Gastroesophageal sphincter (tissue), 4 donors: ENCODE data around the gene NUP153. TPM values are rescaled to one million over a fixed set of nuclear protein-coding genes. Genes with fewer than 3 reads are reported as not detected.

ENCODE experiments used
- ATAC-seq: fragments of 150-250 bp; one replicate; pipeline ENCODE4 v1.9.1; 2016; ENCODE audit warnings: mild to moderate bottlenecking, moderate library complexity
- H3K27ac ChIP-seq, 4 donors: fragments of 200-600 bp; sonication (generic) in 3 of 4; 1 replicate in 3 of 4; 2 replicates in 1 of 4; pipeline ENCODE4 v1.5.1; 2016 to 2019
- H3K27me3 ChIP-seq: fragments of 200-600 bp; sonication (generic); one replicate; pipeline ENCODE4 v1.5.1; 2019
- H3K36me3 ChIP-seq, 2 donors: fragments of 200-600 bp; sonication (generic); one replicate each; pipeline ENCODE4 v1.5.1; 2019; ENCODE audit warnings: control low read depth in 1 of 2
- H3K4me1 ChIP-seq, 3 donors: fragments of 200-600 bp; sonication (generic); 1 replicate in 2 of 3; 2 replicates in 1 of 3; pipeline ENCODE4 v1.5.1; 2016 to 2019; ENCODE audit warnings: control low read depth in 2 of 3
- H3K4me3 ChIP-seq, 2 donors: fragments of 200-600 bp; sonication (generic); one replicate each; pipeline ENCODE4 v1.5.1; 2019; ENCODE audit warnings: mild to moderate bottlenecking in 1 of 2, moderate library complexity in 1 of 2
- H3K9me3 ChIP-seq, 3 donors: fragments of 200-600 bp; sonication (generic); one replicate each; pipeline ENCODE4 v1.5.1; 2017 to 2019; ENCODE audit warnings: control low read depth in 2 of 3
- CTCF ChIP-seq, 4 experiments: fragments of 200-600 bp in 2 of 4; fragments of 450-650 bp in 2 of 4; sonication (generic) in 1 of 4; IDR thresholded peaks; one replicate each; pipeline ENCODE4 v1.5.1; 2017 to 2019; ENCODE audit warnings: antibody characterized with exemption in 4 of 4, mild to moderate bottlenecking in 2 of 4, moderate library complexity in 2 of 4
- EP300 ChIP-seq: sonication (generic); formaldehyde crosslinking; IDR thresholded peaks from one replicate; pipeline ENCODE4 v1.6.1; 2017; ENCODE audit warnings: antibody characterized with exemption, mild to moderate bottlenecking
- POLR2A ChIP-seq, 2 donors: fragments of 450-650 bp; IDR thresholded peaks; one replicate each; pipeline ENCODE4 v1.6.1; 2017; ENCODE audit warnings: antibody characterized with exemption in 2 of 2, mild to moderate bottlenecking in 2 of 2, moderate library complexity in 1 of 2
- POLR2AphosphoS5 ChIP-seq: sonication (generic); formaldehyde crosslinking; IDR thresholded peaks from one replicate; pipeline ENCODE4 v1.6.1; 2017; ENCODE audit warnings: antibody characterized with exemption
- WGBS, 2 donors: methylation state at CpG; one replicate each; pipeline ENCODE4 v1.1.5; 2018; ENCODE audit warnings: low coverage in 1 of 2; 5-methylcytosine and 5-hydroxymethylcytosine counted together
- total RNA-seq, 4 donors: library from RNA; depleted of rRNA; stranded (reverse); fragments of >200 nt; gene quantifications; one replicate each; pipeline ENCODE4 v1.1.0, GENCODE V29; 2016

The NUP153 gene
- total RNA-seq, 4 donors from 2014 or later = 28.8 to 41.6 (median 31.2) TPM

- no CpG with 5 or more reads among the region's 49 CpGs for WGBS, 2 donors
- Histone ChIP-seq H3K9me3 (no peaks in the 10 kb centered on the region), H3K36me3 (no peaks in the 10 kb centered on the region), H3K4me3 (no peak overlapping the region), H3K4me1 (no peaks in the 10 kb centered on the region), H3K27ac (no peak overlapping the region), H3K27me3 (no peaks in the 10 kb centered on the region)
- ATAC-seq = no peak
- TF ChIP-seq EP300 (no peak), POLR2A (IDR thresholded peaks at IDR 0.05) (no peak)
Measured at GRCh38 chr6:17728551-17729222, 22.0 kb upstream of the NUP153 start.

- Histone ChIP-seq H3K4me3 (no peak overlapping the region), H3K9me3 (no peaks in the 10 kb centered on the region), H3K36me3 (no peaks in the 10 kb centered on the region), H3K27ac (no peak overlapping the region), H3K27me3 (no peaks in the 10 kb centered on the region), H3K4me1 (no peaks in the 10 kb centered on the region)
- 20 to 40% methylated on average over 2 to 5 of the region's 6 CpGs for WGBS, 2 donors
- no peak for TF ChIP-seq POLR2A (IDR thresholded peaks at IDR 0.05)
- TF ChIP-seq CTCF (IDR thresholded peaks at IDR 0.05) = no peak
- no peak for TF ChIP-seq POLR2AphosphoS5
- TF ChIP-seq EP300 = no peak
- ATAC-seq = peak; percentile 53
Measured at GRCh38 chr6:17725083-17725482, 18.4 kb upstream of the NUP153 start.

- ATAC-seq = no peak
- Histone ChIP-seq H3K36me3 (no peaks in the 10 kb centered on the region), H3K27ac (no peak overlapping the region), H3K27me3 (no peaks in the 10 kb centered on the region), H3K4me1 (no peaks in the 10 kb centered on the region), H3K9me3 (no peaks in the 10 kb centered on the region), H3K4me3 (no peak overlapping the region)
- 85 to 93% methylated on average over 2 to 3 of the region's 3 CpGs for WGBS, 2 donors
- TF ChIP-seq CTCF (IDR thresholded peaks at IDR 0.05) = no peak
- TF ChIP-seq POLR2AphosphoS5 = no peak
- no peak for TF ChIP-seq POLR2A (IDR thresholded peaks at IDR 0.05)
- no peak for TF ChIP-seq EP300
Measured at GRCh38 chr6:17724341-17724740, 17.6 kb upstream of the NUP153 start.

GRCh38 chr6:17721671-17722070 lies 14.9 kb upstream of the NUP153 start:
- H3K9me3 ChIP-seq = no peaks in the 10 kb centered on the region
- H3K4me1 ChIP-seq = no peaks in the 10 kb centered on the region
- H3K4me3 ChIP-seq = no peak overlapping the region
- no peak overlapping the region for H3K27ac ChIP-seq
- ATAC-seq = no peak
- WGBS, 2 donors = 58 to 86% methylated on average over 2 to 3 of the region's 3 CpGs
- no peak for TF ChIP-seq POLR2AphosphoS5
- no peaks in the 10 kb centered on the region for H3K36me3 ChIP-seq
- H3K27me3 ChIP-seq = no peaks in the 10 kb centered on the region

GRCh38 chr6:17719323-17720041 lies 12.8 kb upstream of the NUP153 start:
- no peaks in the 10 kb centered on the region for H3K4me1 ChIP-seq
- H3K4me3 ChIP-seq = no peak overlapping the region
- no peak overlapping the region for H3K27ac ChIP-seq
- 20 to 30% methylated on average over 1 to 2 of the region's 3 CpGs for WGBS, 2 donors
- H3K27me3 ChIP-seq = no peaks in the 10 kb centered on the region
- H3K36me3 ChIP-seq = no peaks in the 10 kb centered on the region
- TF ChIP-seq POLR2AphosphoS5 = no peak
- no peak for TF ChIP-seq EP300
- no peak for TF ChIP-seq POLR2A (IDR thresholded peaks at IDR 0.05)
- TF ChIP-seq CTCF (IDR thresholded peaks at IDR 0.05) = no peak
- H3K9me3 ChIP-seq = no peaks in the 10 kb centered on the region
- ATAC-seq = no peak

- H3K4me3 ChIP-seq = no peak overlapping the region
- no peaks in the 10 kb centered on the region for H3K27me3 ChIP-seq
- ATAC-seq = no peak
- H3K36me3 ChIP-seq = no peaks in the 10 kb centered on the region
- 36 to 61% methylated on average over 2 of the region's 2 CpGs for WGBS, 2 donors
- H3K27ac ChIP-seq = no peak overlapping the region
- TF ChIP-seq POLR2A (IDR thresholded peaks at IDR 0.05) (no peak), EP300 (no peak), POLR2AphosphoS5 (no peak), CTCF (IDR thresholded peaks at IDR 0.05) (no peak)
- H3K4me1 ChIP-seq = no peaks in the 10 kb centered on the region
- no peaks in the 10 kb centered on the region for H3K9me3 ChIP-seq
Measured at GRCh38 chr6:17716221-17716620, 9.5 kb upstream of the NUP153 start.
